ENCODE measurements around the gene CLN6.
"Not testable (repeated sequence)": the region's sequence is repeated elsewhere in the genome, so short reads cannot be mapped to it uniquely, and the experiment has no call there.

The CLN6 gene

GRCh38 chr15:68235022-68235421 is 5.5 kb upstream of the CLN6 start:
- TF ChIP-seq, protein P1, sequence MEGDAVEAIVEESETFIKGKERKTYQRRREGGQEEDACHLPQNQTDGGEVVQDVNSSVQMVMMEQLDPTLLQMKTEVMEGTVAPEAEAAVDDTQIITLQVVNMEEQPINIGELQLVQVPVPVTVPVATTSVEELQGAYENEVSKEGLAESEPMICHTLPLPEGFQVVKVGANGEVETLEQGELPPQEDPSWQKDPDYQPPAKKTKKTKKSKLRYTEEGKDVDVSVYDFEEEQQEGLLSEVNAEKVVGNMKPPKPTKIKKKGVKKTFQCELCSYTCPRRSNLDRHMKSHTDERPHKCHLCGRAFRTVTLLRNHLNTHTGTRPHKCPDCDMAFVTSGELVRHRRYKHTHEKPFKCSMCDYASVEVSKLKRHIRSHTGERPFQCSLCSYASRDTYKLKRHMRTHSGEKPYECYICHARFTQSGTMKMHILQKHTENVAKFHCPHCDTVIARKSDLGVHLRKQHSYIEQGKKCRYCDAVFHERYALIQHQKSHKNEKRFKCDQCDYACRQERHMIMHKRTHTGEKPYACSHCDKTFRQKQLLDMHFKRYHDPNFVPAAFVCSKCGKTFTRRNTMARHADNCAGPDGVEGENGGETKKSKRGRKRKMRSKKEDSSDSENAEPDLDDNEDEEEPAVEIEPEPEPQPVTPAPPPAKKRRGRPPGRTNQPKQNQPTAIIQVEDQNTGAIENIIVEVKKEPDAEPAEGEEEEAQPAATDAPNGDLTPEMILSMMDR (IDR thresholded peaks at IDR 0.05; ENCODE audit: insufficient read depth, low read depth, low read length, missing control alignments), result no peak
- DNase-seq (ENCODE audit: low read depth), result peak; percentile 75
- H3K4me3 ChIP-seq (ENCODE audit: low read length), result no peak overlapping the region

GRCh38 chr15:68234520-68234919 is 5.0 kb upstream of the CLN6 start:
- not testable (repeated sequence) for H3K4me3 ChIP-seq (ENCODE audit: low read length); DNase-seq (ENCODE audit: low read depth)

GRCh38 chr15:68234060-68234459 is 4.5 kb upstream of the CLN6 start:
- TF ChIP-seq, protein P1 (IDR thresholded peaks at IDR 0.05; ENCODE audit: insufficient read depth, low read depth, low read length, missing control alignments), result no peak
- no peak overlapping the region for H3K4me3 ChIP-seq (ENCODE audit: low read length)
- no peak for DNase-seq (ENCODE audit: low read depth)

DNA sequence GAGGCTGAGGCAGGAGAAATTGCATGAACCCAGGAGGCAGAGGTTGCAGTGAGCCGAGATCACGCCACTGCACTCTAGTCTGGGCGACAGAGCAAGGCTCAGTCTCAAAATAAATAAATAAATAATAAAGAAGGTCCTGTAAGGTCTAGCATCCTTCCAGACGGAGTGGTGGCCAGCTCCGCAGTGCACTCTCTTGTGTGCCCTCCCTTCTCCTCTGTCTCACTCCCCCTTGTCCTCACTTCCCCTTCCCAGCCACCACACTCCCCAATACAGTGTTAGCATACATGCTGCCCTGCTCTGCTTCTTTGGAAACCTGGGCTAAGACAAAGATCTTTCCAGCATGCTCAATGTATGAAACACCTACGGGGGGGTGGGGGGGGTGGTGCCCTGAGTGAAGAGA is 3.4 kb upstream of the CLN6 start:
- TF ChIP-seq, protein P1 (IDR thresholded peaks at IDR 0.05; ENCODE audit: insufficient read depth, low read depth, low read length, missing control alignments), result no peak
- no peak for DNase-seq (ENCODE audit: low read depth)
- no peak overlapping the region for H3K4me3 ChIP-seq (ENCODE audit: low read length)

DNA sequence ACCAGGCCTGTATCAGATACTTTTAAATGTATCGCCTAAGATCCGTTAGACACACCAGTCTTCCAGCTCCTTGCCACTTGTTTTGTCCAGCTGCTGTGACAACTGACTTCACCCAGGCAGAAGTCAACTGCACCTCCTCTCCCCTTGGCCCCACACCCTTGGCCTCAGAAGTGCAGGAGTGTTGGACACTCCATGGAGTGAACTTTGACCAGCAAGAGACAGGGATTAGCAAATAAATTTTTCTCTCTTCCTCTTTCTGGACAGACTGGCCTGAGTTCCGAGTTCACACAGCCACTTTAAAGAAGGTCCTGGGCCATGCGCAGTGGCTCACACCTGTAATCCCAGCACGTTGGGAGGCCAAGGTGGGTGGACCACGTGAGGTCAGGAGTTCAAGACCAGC is 2.9 kb upstream of the CLN6 start:
- DNase-seq (ENCODE audit: low read depth), result no peak
- no peak overlapping the region for H3K4me3 ChIP-seq (ENCODE audit: low read length)
- TF ChIP-seq, protein P1 (IDR thresholded peaks at IDR 0.05; ENCODE audit: insufficient read depth, low read depth, low read length, missing control alignments), result no peak

DNA sequence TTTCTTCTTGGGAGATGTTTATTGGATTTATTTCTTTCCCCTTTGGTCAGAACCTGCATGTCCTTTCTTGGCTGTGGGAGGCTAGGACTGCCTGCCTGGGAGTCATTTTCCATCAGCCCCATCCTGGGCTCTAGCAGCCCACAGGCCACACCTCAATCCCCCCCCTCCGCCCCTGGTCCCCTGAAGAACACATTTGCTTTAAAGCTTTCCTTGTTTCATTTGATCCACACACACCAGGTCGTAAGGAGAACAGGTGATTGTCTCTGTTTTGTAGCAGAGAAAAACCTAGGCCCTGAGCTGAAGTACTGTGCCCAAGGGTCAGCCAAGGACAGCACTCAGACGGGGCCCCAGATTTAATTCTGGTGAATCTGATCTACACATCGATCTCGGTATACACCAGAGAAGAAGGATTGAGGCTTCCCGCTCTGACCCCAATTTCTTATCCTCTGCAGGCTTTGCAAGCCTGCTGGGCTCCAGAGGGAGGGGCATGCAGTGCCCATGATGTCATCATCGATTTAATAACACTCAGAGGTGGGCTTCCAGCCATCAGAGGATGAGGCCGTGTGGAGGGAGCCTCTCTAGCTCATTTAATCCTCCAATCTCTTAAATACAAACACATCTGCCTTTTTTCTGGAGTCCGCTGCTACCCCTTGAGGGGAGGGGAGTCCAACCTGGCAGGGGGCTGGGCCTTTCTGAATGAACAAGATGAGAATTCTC is 1.7 kb upstream of the CLN6 start:
- no peak overlapping the region for H3K4me3 ChIP-seq (ENCODE audit: low read length)
- DNase-seq (ENCODE audit: low read depth), result no peak

DNA sequence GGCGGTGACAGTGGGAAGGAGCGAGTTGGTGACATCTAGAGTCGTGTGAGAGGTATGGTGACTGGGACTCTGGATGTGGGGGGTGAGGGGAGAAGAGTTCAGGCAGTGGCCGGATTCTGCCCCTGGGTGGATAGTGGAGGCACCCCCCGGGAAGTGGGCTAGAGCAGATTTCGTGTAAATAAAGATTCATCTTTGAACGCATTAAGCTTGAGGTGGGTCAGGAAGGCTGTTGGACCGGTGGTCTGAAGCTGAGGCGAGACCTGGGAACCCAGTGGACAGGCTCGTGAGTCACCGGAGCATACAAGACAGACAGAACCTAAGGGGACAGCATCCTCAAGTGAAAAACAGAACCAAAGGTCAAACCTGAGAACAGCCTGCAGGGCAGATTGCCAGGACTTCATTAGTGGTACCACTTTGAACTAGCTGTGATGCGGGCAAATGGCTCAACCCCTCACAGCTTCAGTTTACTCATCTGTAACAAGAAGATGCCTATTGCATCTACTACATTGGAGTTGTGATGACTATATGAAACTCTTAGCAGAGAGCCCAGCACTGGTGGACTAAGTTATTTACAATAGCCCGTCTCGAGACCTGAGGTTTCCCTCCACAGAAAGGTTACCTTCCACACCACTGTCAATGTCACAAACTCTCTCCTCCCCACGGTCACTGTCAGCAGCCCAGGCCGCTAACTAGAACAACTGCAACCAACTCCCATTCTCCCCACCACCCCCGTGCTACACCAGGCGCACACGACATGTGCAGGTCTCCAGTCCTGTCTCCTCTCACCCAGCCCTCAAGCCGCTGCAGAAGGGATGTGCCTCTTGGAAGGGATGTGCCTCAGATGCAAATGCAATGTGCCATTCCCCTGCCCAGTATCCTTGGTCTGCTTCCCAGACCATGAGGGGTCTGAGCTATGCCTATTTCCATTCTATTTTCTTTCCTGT is 901 bp upstream of the CLN6 start:
- DNase-seq (ENCODE audit: low read depth), result no peak
- H3K4me3 ChIP-seq (ENCODE audit: low read length), result peak overlapping the region; percentile 69
- TF ChIP-seq, protein P1 (IDR thresholded peaks at IDR 0.05; ENCODE audit: insufficient read depth, low read depth, low read length, missing control alignments), result no peak

More for the DNA sequence above, 1.7 kb upstream of the CLN6 start:
- TF ChIP-seq, protein P1 (IDR thresholded peaks at IDR 0.05; ENCODE audit: insufficient read depth, low read depth, low read length, missing control alignments), result no peak

Data from epithelial cell of esophagus (primary cell).